RCC 7860 (cell line): ENCODE data around the gene SLC12A8.

Experiments used
- DNase-seq: peaks from one replicate; pipeline ENCODE4 v3.0.0-alpha.2; 2015; ENCODE audit warnings: low spot score
- FAIRE-seq: peaks from 2 replicates; lab custom pipeline; 2012; peaks lifted over from hg19 to GRCh38; lab: Jason Lieb, UNC

Gene SLC12A8

GRCh38 chr3:125141596-125142419 lies 70.7 kb downstream of the SLC12A8 start:
- no peak for FAIRE-seq
- DNase-seq = no peak

- FAIRE-seq (no peak), DNase-seq (no peak)
Measured at GRCh38 chr3:125140818-125141595, 71.5 kb downstream of the SLC12A8 start.

DNA sequence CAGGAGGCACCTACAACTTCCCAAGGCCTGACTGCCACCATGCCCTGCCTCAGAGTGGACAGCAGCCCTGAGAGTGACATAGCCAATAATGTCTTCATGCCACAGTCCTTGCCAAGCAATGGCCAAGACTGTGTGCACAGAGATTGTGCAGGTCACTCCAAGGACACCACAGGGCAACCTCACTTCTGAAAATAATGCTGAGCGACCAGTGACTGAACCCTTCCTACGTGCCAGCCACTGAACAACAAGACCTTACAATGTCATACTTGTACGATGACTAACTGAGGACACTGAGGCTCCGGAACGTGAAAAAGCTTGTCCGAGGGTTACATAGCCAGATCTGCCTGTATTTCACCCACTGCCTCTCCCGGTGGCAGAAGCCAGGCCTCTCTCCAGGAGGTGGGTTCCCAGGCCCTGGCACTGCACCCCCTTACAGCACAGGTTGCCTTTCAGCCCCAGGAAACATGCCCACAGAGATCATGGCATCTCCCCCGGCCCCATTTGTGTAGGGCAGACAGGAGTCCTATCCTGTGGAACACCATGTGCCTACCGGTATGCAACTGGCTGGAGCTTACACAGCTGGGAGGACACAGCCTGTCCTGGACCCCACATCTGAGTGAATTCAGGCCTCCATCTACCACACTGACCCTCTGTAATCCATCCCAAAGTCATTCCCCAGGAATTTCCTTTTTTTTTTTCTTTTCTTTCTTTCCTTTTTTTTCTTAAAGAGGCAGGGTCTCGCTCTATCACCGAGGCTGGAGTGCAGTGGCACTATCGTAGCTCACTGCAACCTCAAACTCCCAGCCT lies 72.3 kb downstream of the SLC12A8 start:
- DNase-seq = peak; percentile 84
- no peak for FAIRE-seq

DNA sequence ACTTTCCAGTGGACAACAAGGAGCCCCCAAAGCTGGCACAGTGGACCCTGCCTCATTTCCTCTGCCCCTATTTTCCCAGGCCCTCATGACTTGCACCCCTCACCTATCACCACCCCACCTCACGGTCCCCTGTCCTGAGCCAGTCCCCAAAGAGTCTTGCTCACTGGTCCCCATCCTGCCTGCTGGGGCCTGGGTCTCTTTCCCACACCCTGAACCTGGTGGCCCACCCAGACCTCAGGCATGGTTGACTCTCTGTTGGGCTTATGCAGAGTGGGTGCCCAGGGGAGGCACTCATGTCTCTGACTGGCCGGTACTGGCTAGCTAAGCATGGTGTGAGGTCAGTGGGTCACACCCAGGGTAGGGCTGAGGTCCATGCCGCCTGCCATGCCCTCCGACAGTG lies 73.2 kb downstream of the SLC12A8 start:
- no peak for FAIRE-seq
- DNase-seq = no peak

DNA sequence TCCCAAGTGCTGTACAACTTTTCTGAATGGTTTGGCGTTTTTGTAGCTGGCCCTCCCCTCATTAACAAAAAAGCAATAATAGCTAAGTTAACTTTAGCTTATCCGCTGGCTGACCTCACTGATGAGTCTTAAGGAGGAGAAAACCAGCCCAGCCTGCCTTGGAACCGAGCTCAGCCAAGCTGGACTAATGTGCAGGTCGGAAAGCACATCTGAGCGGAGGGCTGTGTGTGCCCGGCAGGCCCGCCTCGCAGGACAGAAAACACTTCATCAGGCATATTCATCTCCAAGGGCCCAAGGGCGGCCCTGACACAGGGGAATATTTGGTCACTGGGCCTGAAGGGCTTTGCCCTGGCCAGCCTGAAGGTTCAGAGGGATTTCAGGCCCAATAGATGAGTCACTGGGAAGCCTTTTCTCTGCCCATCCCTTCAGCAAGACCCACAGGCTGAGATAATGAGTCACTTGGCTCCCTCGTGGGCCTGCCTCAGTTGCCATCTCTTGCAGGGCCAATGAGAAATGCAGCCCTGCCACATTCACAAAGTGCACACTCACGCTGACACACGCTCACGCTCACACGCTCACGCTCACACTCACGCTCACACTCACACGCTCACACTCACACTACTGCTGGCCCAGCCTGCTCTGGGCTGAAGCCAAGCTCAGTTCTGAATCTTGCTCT lies 75.1 kb downstream of the SLC12A8 start:
- DNase-seq (peak; percentile 71), FAIRE-seq (peak; percentile 69)

DNA sequence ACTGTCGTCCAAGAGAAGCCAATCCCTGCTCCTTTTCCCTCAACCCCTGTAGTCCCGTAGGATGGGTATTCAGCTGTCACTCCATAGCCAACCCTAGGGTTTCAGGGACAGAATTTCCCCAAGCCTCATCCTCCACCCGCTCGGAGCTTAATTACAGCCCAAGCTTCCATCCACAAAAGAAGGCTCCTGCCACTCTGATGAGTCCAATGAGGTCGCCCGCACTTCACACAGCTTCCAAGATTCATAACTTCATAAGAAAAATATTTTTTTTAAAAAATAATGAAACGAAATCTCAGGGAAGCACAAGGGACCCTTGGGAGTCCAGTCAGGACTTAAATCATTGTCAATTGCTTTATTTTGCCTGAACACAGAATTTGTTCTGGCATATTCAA lies 75.6 kb downstream of the SLC12A8 start:
- DNase-seq (no peak), FAIRE-seq (no peak)

GRCh38 chr3:125136515-125136914 lies 76.0 kb downstream of the SLC12A8 start:
- DNase-seq (no peak), FAIRE-seq (no peak)

DNA sequence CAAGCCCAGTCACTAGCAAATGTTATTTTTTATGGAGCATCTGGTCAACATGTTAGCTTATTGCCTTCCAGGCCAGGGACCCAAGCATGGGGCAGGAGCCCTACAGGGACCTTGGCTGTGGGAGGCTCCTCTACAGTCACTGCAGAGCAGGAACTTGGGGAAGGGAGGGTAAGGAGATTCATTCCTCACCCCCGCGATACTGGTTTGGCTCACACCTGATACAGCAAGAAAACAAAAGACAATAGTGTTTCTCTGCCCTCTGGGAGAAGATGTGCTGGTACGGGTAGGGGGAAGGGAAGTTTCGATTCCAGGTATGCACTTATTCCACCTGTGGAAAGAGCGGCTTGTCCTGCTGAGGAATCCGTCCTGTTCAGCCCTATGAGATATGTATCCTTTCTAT lies 77.6 kb downstream of the SLC12A8 start:
- FAIRE-seq = no peak
- no peak for DNase-seq

GRCh38 chr3:125132815-125133214 lies 79.7 kb downstream of the SLC12A8 start:
- FAIRE-seq = no peak

DNA sequence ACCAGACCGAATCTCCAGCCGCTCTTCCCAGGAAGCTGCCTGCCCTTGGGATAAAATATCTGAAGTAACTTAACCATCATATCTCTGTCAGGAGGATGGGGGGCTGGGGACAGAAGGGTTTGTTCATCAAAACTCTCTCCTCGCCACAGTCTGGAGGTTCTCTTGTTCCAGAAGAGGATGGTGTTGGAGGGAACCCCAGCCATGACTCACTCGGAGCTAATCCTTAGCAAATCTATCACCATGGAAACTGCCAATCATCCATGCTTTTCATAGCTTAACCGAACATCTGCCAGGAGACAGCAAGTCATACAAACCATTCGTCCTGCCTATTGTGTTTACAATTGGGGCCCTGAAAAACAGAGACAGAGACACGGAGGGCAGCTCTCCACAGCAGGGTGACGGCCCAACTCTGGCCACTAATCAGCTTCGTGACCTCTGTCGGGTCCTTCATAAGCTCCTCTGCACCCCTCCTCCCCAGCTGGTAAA lies 83.0 kb downstream of the SLC12A8 start:
- DNase-seq = peak; percentile 88
- FAIRE-seq = peak; percentile 86

More at GRCh38 chr3:125132815-125133214, 79.7 kb downstream of the SLC12A8 start:
- no peak for DNase-seq

GRCh38 chr3:125128861-125129501 lies 83.6 kb downstream of the SLC12A8 start:
- FAIRE-seq = peak; percentile 78
- DNase-seq = peak; percentile 51

GRCh38 chr3:125126323-125126722 lies 86.2 kb downstream of the SLC12A8 start:
- FAIRE-seq (no peak), DNase-seq (no peak)

DNA sequence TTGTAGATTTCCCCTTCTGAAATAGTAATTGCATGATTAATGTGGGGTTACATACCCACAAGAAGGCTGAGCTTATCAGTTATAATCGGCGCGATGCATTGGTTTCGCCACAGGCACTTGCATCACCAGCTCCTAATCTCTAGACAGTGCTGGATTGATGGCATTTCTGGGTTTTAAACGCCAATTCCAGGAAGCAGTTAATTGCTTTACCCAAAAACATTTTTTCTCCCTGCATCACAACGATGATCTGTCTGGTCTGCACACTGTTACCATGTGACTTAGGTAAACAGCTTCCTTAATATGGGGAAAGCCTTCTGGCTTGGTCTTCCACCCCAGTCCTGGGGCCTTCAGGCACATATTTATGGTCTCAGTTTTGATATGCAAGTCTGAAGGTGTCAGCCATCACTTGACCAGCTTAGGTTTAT lies 86.7 kb downstream of the SLC12A8 start:
- DNase-seq (no peak), FAIRE-seq (no peak)

GRCh38 chr3:125123451-125124305 lies 88.9 kb downstream of the SLC12A8 start:
- peak; percentile 51 for DNase-seq
- FAIRE-seq = no peak

DNA sequence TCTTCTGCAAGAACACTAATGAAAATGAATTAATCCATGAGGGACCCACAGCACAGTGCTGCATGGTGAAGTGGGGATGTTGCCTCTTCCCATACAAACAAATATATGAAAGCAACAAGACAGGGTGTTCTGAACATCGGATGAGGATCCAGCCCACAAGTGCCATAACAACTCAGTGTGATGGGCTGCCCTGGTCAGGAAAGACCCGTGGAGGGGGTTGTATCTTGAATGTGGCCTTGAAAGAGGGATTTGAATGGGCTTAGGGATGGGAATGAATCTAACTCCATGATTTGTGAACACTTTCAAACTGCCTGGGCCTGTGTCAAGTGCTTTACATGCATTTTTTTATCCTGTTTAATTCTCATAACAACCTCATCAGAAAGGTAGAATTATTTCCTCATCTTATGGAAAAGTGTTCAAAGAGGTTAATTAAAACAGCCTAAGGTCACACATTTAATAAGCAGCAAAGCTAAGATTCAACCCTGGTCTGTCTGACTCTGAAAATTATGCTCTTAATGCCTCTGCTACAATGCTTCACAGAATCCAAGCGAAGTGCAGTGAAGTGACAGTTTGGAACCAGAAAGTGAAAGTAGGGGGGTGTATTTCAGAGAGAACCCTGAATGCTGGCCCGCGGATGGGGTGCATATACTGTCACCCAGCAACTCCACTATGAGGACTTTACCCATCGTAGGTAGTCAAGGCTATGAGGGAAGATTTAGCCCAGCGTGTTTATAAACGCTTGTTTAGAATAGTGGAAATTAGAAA lies 91.1 kb downstream of the SLC12A8 start:
- FAIRE-seq = no peak
- DNase-seq = no peak

DNA sequence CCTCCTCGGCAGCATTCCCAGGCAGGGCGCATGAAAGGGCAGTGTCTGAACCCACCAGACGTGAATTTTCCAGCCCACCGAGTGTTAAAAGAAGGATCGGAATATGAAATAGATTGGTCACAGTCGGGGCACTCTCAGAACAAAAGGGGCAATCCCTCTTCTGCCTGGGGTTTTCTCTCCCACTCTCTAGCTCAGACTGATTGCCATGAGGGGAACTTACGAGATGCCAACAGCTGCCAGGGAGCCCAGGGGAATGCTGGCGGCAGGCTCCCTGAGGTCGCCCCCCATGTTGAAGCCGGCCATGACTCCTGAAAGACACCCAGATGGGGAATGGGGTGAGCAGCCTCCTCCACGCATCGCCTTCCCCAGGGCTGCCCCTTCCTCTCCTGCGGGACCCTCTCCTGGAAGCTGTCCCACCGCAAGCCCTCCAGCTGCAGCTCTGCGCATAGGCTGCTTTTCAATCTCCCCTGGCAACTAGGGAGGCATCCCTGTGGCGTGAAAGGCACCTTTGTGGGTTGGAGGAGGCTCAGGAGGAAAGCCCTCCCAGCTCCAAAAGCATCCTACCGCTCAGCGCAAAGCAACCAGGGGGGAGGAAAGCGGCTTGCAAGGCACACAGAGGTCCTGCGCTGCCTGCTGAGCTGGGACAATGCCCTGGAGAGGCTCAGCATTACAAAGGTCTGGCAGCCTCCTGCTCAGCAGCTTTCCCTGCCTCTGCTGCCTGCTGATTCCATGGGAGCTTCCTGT lies 92.0 kb downstream of the SLC12A8 start:
- FAIRE-seq = no peak
- no peak for DNase-seq

- no peak for FAIRE-seq
- no peak for DNase-seq
Measured at GRCh38 chr3:125119752-125120378, 92.7 kb downstream of the SLC12A8 start.
